ENCODE data around the gene ADGRL3.

The ADGRL3 gene

GRCh38 chr4:61528595-61528994 lies 328.5 kb downstream of the ADGRL3 start:
- TF ChIP-seq CTCF (conservative IDR thresholded peaks at IDR 0.05) (no peak), ZFX (IDR thresholded peaks at IDR 0.05) (no peak)

GRCh38 chr4:61531188-61531587 lies 331.1 kb downstream of the ADGRL3 start:
- TF ChIP-seq ZFX (IDR thresholded peaks at IDR 0.05) (no peak), CTCF (conservative IDR thresholded peaks at IDR 0.05) (no peak)
- no peak overlapping the region for H3K27ac ChIP-seq

More at GRCh38 chr4:61528595-61528994, 328.5 kb downstream of the ADGRL3 start:
- H3K27ac ChIP-seq, result no peak overlapping the region

DNA sequence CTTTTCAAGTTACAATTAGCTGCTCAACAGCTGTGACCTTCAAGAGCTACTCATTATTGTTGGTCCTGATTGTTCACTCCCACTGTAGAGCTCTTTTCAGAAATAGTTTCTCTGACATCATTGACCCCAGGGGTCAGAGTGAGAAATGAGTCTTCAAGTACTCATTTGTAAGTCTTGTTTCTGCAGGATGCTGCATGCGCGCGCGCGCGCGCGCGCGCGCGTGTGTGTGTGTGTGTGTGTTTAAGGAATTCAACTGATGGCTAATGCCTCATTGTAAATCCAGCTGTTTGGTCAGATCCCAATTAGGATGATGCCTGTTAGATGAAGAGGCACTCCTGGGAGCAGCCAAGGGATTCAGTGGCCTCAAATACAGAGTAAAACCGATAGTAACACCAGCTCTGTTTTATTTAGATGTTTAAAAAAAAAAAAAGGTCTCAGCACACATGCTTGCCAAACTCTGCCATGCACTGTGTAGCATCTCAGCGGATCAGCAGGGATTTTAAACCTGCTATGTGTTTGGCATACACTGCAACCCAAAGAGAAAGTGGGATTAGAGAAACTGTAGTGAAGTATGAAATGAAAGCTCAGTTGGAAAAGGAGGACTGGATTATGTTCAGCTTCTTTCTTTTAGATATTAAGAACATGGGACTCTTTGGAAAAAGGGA lies 332.3 kb downstream of the ADGRL3 start:
- no peak overlapping the region for H3K27ac ChIP-seq
- TF ChIP-seq CTCF (conservative IDR thresholded peaks at IDR 0.05), result no peak
- TF ChIP-seq ZFX (IDR thresholded peaks at IDR 0.05), result no peak

DNA sequence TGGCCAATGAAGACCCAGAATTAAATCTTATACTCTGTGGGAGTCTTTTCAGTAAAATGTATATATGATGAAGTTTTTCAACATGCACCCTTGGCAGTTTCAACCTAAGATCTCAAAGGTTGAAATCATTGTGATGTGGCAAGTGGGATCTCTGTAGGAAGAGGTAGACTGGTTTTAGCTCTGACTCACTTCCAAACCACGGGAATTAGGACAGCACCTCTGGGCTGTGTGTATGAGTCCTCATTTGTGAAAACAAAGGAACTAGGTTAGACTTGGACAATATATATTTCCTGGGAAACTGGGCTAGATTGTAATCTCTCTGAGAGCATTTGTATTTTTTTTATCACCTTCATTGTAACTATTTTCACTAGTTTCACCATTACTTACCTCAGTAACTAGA lies 333.0 kb downstream of the ADGRL3 start:
- TF ChIP-seq ZFX (IDR thresholded peaks at IDR 0.05) (no peak), CTCF (conservative IDR thresholded peaks at IDR 0.05) (no peak)

DNA sequence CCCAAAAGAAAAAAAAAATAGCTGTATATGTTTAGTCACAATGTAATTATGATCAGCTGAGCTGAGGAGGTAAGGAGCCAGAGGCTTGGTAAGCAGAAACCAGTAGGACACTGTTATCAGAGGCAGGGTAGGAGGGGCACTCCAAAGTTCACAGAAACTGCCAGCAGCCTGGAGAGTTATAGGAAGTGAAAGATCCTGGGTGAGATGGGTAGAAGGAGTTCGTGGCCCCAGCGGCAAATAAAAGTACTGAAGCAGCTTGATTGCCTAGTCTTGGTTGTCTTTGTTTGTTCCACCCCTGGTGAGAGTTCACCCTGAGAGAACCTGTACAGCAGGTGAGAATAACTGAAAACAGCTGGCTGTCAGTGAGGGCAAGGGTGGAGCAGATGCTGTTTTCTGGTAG lies 340.8 kb downstream of the ADGRL3 start:
- H3K27ac ChIP-seq, result no peak overlapping the region
- TF ChIP-seq CTCF (conservative IDR thresholded peaks at IDR 0.05), result no peak
- TF ChIP-seq ZFX (IDR thresholded peaks at IDR 0.05), result no peak

More for the DNA sequence above, 333.0 kb downstream of the ADGRL3 start:
- no peak overlapping the region for H3K27ac ChIP-seq

- H3K27ac ChIP-seq, result no peak overlapping the region
- TF ChIP-seq ZFX (IDR thresholded peaks at IDR 0.05), result no peak
- TF ChIP-seq CTCF (conservative IDR thresholded peaks at IDR 0.05), result peak; percentile 48
Observed at GRCh38 chr4:61541459-61541858, 341.3 kb downstream of the ADGRL3 start.

GRCh38 chr4:61543976-61544375 lies 343.9 kb downstream of the ADGRL3 start:
- TF ChIP-seq CTCF (conservative IDR thresholded peaks at IDR 0.05), result no peak
- TF ChIP-seq ZFX (IDR thresholded peaks at IDR 0.05), result no peak
- H3K27ac ChIP-seq, result no peak overlapping the region
